ENCODE measurements around the gene SNRPE.

SNRPE gene

GRCh38 chr1:203860396-203861025, 888 bp upstream of the SNRPE start:
- Mint-ChIP-seq H3K27me3 (no peaks in the 10 kb centered on the region), H3K4me1 (peaks cover 35% of the 10 kb centered on the region), H3K4me3 (peak overlapping the region; percentile 92 to 100), H3K9me3 (no peaks in the 10 kb centered on the region), H3K27ac (peak overlapping the region; percentile 97 to 100)
- DNase-seq, result no peak
- ATAC-seq, result no peak

GRCh38 chr1:203867802-203868201, 6.4 kb downstream of the SNRPE start:
- Mint-ChIP-seq H3K27ac (peak overlapping the region in 1 of 2 donors; percentile 27), H3K4me3 (no peak overlapping the region), H3K9me3 (no peaks in the 10 kb centered on the region), H3K4me1 (peaks cover 24% of the 10 kb centered on the region), H3K27me3 (no peaks in the 10 kb centered on the region)
- ATAC-seq (no peak), DNase-seq (no peak)

- peaks cover 11% of the 10 kb centered on the region for H3K4me1 Mint-ChIP-seq
- DNase-seq (no peak), ATAC-seq (no peak)
- no peak overlapping the region for H3K4me3 Mint-ChIP-seq
- H3K27ac Mint-ChIP-seq, result no peak overlapping the region
- H3K9me3 Mint-ChIP-seq, result no peaks in the 10 kb centered on the region
- H3K27me3 Mint-ChIP-seq, result no peaks in the 10 kb centered on the region
These were observed 8.8 kb downstream of the SNRPE start for GRCh38 chr1:203870245-203870644.

- H3K27ac Mint-ChIP-seq, result peak overlapping the region in 1 of 2 donors; percentile 63
- H3K27me3 Mint-ChIP-seq, result no peaks in the 10 kb centered on the region
- DNase-seq (no peak), ATAC-seq (peak; percentile 76)
- peaks cover 5% of the 10 kb centered on the region for H3K4me1 Mint-ChIP-seq
- H3K4me3 Mint-ChIP-seq, result no peak overlapping the region
- H3K9me3 Mint-ChIP-seq, result no peaks in the 10 kb centered on the region
These were observed 9.9 kb downstream of the SNRPE start for GRCh38 chr1:203871114-203871880.

GRCh38 chr1:203873094-203873493, 11.7 kb downstream of the SNRPE start:
- ATAC-seq (no peak), DNase-seq (no peak)
- no peak overlapping the region for H3K27ac Mint-ChIP-seq
- no peaks in the 10 kb centered on the region for H3K9me3 Mint-ChIP-seq
- H3K4me3 Mint-ChIP-seq, result no peak overlapping the region
- no peaks in the 10 kb centered on the region for H3K27me3 Mint-ChIP-seq
- peaks cover 5% of the 10 kb centered on the region for H3K4me1 Mint-ChIP-seq

- Mint-ChIP-seq H3K9me3 (no peaks in the 10 kb centered on the region), H3K27me3 (no peaks in the 10 kb centered on the region), H3K4me3 (no peak overlapping the region), H3K4me1 (no peaks in the 10 kb centered on the region), H3K27ac (no peak overlapping the region)
- no peak for DNase-seq
- ATAC-seq, result no peak
These were observed 17.0 kb downstream of the SNRPE start for GRCh38 chr1:203878422-203878821.

GRCh38 chr1:203880606-203881005, 19.2 kb downstream of the SNRPE start:
- Mint-ChIP-seq H3K4me1 (no peaks in the 10 kb centered on the region), H3K27me3 (no peaks in the 10 kb centered on the region), H3K27ac (no peak overlapping the region), H3K4me3 (no peak overlapping the region), H3K9me3 (no peaks in the 10 kb centered on the region)
- DNase-seq (no peak), ATAC-seq (no peak)

- Mint-ChIP-seq H3K9me3 (peaks cover 0 to 16% of the 10 kb centered on the region in 2 donors), H3K27ac (no peak overlapping the region), H3K4me1 (no peaks in the 10 kb centered on the region), H3K4me3 (no peak overlapping the region), H3K27me3 (no peaks in the 10 kb centered on the region)
- no peak for ATAC-seq
- no peak for DNase-seq
These were observed 27.4 kb downstream of the SNRPE start for GRCh38 chr1:203888807-203889251.

- Mint-ChIP-seq H3K4me3 (no peak overlapping the region), H3K9me3 (peaks cover 5 to 25% of the 10 kb centered on the region in 2 donors), H3K27me3 (no peaks in the 10 kb centered on the region), H3K4me1 (no peaks in the 10 kb centered on the region), H3K27ac (no peak overlapping the region)
- DNase-seq, result no peak
- ATAC-seq, result no peak
These were observed 30.6 kb downstream of the SNRPE start for GRCh38 chr1:203891950-203892349.

- no peak overlapping the region for H3K27ac Mint-ChIP-seq
- no peaks in the 10 kb centered on the region for H3K4me1 Mint-ChIP-seq
- DNase-seq (no peak), ATAC-seq (no peak)
- H3K4me3 Mint-ChIP-seq, result no peak overlapping the region
- peaks cover 5 to 11% of the 10 kb centered on the region in 2 donors for H3K9me3 Mint-ChIP-seq
- H3K27me3 Mint-ChIP-seq, result no peaks in the 10 kb centered on the region
These were observed 37.3 kb downstream of the SNRPE start for GRCh38 chr1:203898458-203899352.

- no peak overlapping the region for H3K27ac Mint-ChIP-seq
- H3K27me3 Mint-ChIP-seq, result no peaks in the 10 kb centered on the region
- ATAC-seq (no peak), DNase-seq (no peak)
- no peak overlapping the region for H3K4me3 Mint-ChIP-seq
- H3K4me1 Mint-ChIP-seq, result no peaks in the 10 kb centered on the region
- H3K9me3 Mint-ChIP-seq, result peaks cover 3 to 5% of the 10 kb centered on the region in 2 donors
These were observed 37.9 kb downstream of the SNRPE start for GRCh38 chr1:203899353-203899716.

GRCh38 chr1:203899869-203900714, 38.7 kb downstream of the SNRPE start:
- no peak for ATAC-seq
- H3K27ac Mint-ChIP-seq, result no peak overlapping the region
- DNase-seq, result no peak
- H3K4me1 Mint-ChIP-seq, result no peaks in the 10 kb centered on the region
- H3K27me3 Mint-ChIP-seq, result no peaks in the 10 kb centered on the region
- no peak overlapping the region for H3K4me3 Mint-ChIP-seq
- H3K9me3 Mint-ChIP-seq, result no peaks in the 10 kb centered on the region

GRCh38 chr1:203901581-203901980, 40.2 kb downstream of the SNRPE start:
- H3K4me3 Mint-ChIP-seq, result no peak overlapping the region
- DNase-seq (no peak), ATAC-seq (no peak)
- no peaks in the 10 kb centered on the region for H3K27me3 Mint-ChIP-seq
- H3K27ac Mint-ChIP-seq, result no peak overlapping the region
- no peaks in the 10 kb centered on the region for H3K9me3 Mint-ChIP-seq
- no peaks in the 10 kb centered on the region for H3K4me1 Mint-ChIP-seq

GRCh38 chr1:203905275-203905674, 43.9 kb downstream of the SNRPE start:
- DNase-seq (no peak), ATAC-seq (no peak)
- H3K4me1 Mint-ChIP-seq, result no peaks in the 10 kb centered on the region
- no peaks in the 10 kb centered on the region for H3K9me3 Mint-ChIP-seq
- no peak overlapping the region for H3K4me3 Mint-ChIP-seq
- H3K27ac Mint-ChIP-seq, result no peak overlapping the region
- no peaks in the 10 kb centered on the region for H3K27me3 Mint-ChIP-seq

- H3K4me3 Mint-ChIP-seq, result no peak overlapping the region
- no peaks in the 10 kb centered on the region for H3K9me3 Mint-ChIP-seq
- no peak overlapping the region for H3K27ac Mint-ChIP-seq
- no peak for ATAC-seq
- no peaks in the 10 kb centered on the region for H3K27me3 Mint-ChIP-seq
- no peak for DNase-seq
- no peaks in the 10 kb centered on the region for H3K4me1 Mint-ChIP-seq
These were observed 45.5 kb downstream of the SNRPE start for GRCh38 chr1:203906932-203907331.
